Calu3 (cell line): ENCODE data around the gene FGD5. TPM values are rescaled to one million over a fixed set of nuclear protein-coding genes. Genes with fewer than 3 reads are reported as not detected.

Source experiments
- BruUV-seq: library from RNA; stranded (reverse); fragments of 400-500 nt; replicated peaks from 2 replicates; lab custom pipeline; 2021; lab: Mats Ljungman, UMichigan
- CTCF ChIA-PET: fragments of 300-600 bp; sonication (Branson Sonifier 250); formaldehyde crosslinking; loops from one replicate; lab custom pipeline; 2022; ENCODE audit warnings: antibody characterized with exemption; lab: Charles Lee
- DNase-seq: peaks from one replicate; pipeline ENCODE4 v3.0.0; 2022
- H3K27ac Mint-ChIP-seq: one replicate; pipeline ENCODE4 v1.8.0; 2022; ENCODE audit warnings: mixed read lengths; ENCODE audit not compliant: unreplicated experiment
- H3K27me3 Mint-ChIP-seq: one replicate; pipeline ENCODE4 v1.8.0; 2022; ENCODE audit warnings: mixed read lengths; ENCODE audit not compliant: unreplicated experiment
- H3K36me3 Mint-ChIP-seq: one replicate; pipeline ENCODE4 v1.8.0; 2022; ENCODE audit warnings: mild to moderate bottlenecking, moderate library complexity, mixed read lengths; ENCODE audit not compliant: insufficient read depth, unreplicated experiment
- H3K4me1 Mint-ChIP-seq: one replicate; pipeline ENCODE4 v1.8.0; 2022; ENCODE audit warnings: mild to moderate bottlenecking, low read depth, mixed read lengths; ENCODE audit not compliant: unreplicated experiment
- H3K4me3 Mint-ChIP-seq: one replicate; pipeline ENCODE4 v1.8.0; 2022; ENCODE audit warnings: mild to moderate bottlenecking, low read depth, moderate library complexity, mixed read lengths; ENCODE audit not compliant: unreplicated experiment
- H3K9me3 Mint-ChIP-seq: one replicate; pipeline ENCODE4 v1.8.0; 2022; ENCODE audit warnings: low read depth, mixed read lengths; ENCODE audit not compliant: unreplicated experiment
- intact Hi-C: fragments of 100-400 bp; cut with micrococcal nuclease; formaldehyde crosslinking; loops from one replicate; pipeline ENCODE4 v1.10.0; 2022; ENCODE audit not compliant: unreplicated experiment
- total RNA-seq: library from RNA; stranded (reverse); gene quantifications from 2 replicates; pipeline ENCODE4 v1.2.3, GENCODE V29; 2022
- TF ChIP-seq, protein P1 (sequence below): fragments of 200-600 bp; IDR thresholded peaks from one replicate; pipeline ENCODE4 v1.8.0; 2022; ENCODE audit warnings: antibody characterized with exemption; ENCODE audit not compliant: unreplicated experiment

FGD5 gene
- total RNA-seq, 1 experiment from 2014 or later = not detected

DNA sequence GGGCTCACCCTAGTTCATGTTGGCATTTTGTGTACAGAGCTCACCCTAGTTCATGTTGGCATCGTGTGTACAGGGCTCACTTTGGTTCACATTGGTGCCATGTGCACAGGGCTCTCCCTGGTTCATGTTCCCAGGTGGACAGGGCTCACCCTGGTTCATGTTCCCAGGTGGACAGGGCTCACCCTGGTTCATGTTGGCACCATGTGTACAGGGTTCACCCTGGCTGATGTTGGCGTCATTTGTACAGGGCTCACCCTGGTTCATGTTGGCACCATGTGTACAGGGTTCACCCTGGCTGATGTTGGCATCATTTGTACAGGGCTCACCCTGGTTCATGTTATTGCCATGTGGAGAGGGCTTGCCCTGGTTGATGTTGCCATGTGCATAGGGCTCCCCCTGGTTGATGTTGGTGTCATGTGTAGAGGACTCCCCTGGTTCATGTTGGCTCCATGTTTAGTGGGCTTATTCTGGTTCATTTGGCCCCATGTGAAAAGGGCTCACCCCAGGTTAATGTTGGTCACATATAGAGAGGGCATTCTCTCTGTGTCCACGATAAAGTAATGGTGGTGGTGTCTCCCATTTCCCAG lies 97.0 kb downstream of the FGD5 start:
- BruUV-seq = no TSS peak
- H3K9me3 Mint-ChIP-seq = no peaks in the 10 kb centered on the region
- no peak overlapping the region for H3K4me3 Mint-ChIP-seq
- intact Hi-C loops = no loop called here
- no peak overlapping the region for H3K27ac Mint-ChIP-seq
- TF ChIP-seq, protein P1, sequence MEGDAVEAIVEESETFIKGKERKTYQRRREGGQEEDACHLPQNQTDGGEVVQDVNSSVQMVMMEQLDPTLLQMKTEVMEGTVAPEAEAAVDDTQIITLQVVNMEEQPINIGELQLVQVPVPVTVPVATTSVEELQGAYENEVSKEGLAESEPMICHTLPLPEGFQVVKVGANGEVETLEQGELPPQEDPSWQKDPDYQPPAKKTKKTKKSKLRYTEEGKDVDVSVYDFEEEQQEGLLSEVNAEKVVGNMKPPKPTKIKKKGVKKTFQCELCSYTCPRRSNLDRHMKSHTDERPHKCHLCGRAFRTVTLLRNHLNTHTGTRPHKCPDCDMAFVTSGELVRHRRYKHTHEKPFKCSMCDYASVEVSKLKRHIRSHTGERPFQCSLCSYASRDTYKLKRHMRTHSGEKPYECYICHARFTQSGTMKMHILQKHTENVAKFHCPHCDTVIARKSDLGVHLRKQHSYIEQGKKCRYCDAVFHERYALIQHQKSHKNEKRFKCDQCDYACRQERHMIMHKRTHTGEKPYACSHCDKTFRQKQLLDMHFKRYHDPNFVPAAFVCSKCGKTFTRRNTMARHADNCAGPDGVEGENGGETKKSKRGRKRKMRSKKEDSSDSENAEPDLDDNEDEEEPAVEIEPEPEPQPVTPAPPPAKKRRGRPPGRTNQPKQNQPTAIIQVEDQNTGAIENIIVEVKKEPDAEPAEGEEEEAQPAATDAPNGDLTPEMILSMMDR = no peak
- no peaks in the 10 kb centered on the region for H3K4me1 Mint-ChIP-seq
- DNase-seq = peak; percentile 21
- CTCF ChIA-PET = no interaction called here
- peaks cover 84% of the 10 kb centered on the region for H3K27me3 Mint-ChIP-seq
- H3K36me3 Mint-ChIP-seq = no peaks in the 10 kb centered on the region

DNA sequence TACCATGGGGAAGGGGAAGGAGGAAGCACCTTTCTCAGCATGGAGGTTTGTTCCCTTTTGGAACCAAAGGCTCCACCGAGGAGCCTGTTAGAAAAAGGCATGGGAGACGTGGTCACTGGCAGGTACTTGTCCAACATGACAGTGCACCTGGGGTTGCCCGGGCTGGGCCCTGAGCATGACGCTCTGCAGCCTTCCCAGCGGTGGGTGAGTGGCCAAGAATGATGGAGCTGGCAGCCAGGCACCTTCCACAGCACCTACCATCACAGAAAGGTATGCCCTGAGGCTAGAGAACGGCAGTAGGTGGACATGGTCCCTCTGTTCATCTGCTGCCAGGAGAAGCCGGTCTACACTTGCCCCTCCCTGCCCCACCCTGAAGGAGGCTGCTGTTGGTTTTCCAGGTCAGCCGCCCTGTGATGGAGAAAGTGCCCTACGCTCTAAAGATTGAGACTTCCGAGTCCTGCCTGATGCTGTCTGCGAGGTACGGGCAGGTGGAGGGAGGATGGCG lies 99.6 kb downstream of the FGD5 start:
- Mint-ChIP-seq H3K36me3 (no peaks in the 10 kb centered on the region), H3K4me3 (no peak overlapping the region), H3K27me3 (peaks cover 77% of the 10 kb centered on the region), H3K4me1 (no peaks in the 10 kb centered on the region), H3K27ac (no peak overlapping the region), H3K9me3 (no peaks in the 10 kb centered on the region)
- intact Hi-C loops = no loop called here
- CTCF ChIA-PET = no interaction called here
- TF ChIP-seq, protein P1 = no peak
- no peak for DNase-seq
- BruUV-seq = no TSS peak

- Mint-ChIP-seq H3K4me3 (no peak overlapping the region), H3K9me3 (no peaks in the 10 kb centered on the region), H3K36me3 (no peaks in the 10 kb centered on the region), H3K27me3 (peaks cover 70% of the 10 kb centered on the region), H3K27ac (no peak overlapping the region), H3K4me1 (no peaks in the 10 kb centered on the region)
- BruUV-seq = no TSS peak
- intact Hi-C loops = loop anchor here (2.0 to 10.0 kb wide), 4 partner anchors 64 to 412 kb away; partner anchors contain the start of gene CAPN7
- CTCF ChIA-PET = interaction anchor here (0.6 to 2.3 kb wide), 12 partner anchors 63 to 285 kb away, joined by 3 to 22 read pairs (median 4); no protein-coding TSS in a partner anchor
- no peak for DNase-seq
- TF ChIP-seq, protein P1 = no peak
Measured at GRCh38 chr3:14920536-14920935, 101.8 kb downstream of the FGD5 start.

GRCh38 chr3:14921034-14921616 lies 102.4 kb downstream of the FGD5 start:
- H3K4me3 Mint-ChIP-seq = no peak overlapping the region
- H3K27ac Mint-ChIP-seq = no peak overlapping the region
- intact Hi-C loops = loop anchor here (1.0 to 10.0 kb wide), 6 partner anchors 64 to 412 kb away; partner anchors contain the start of gene CAPN7
- CTCF ChIA-PET = interaction anchor here (0.6 to 2.3 kb wide), 13 partner anchors 64 to 286 kb away, joined by 3 to 22 read pairs (median 4); no protein-coding TSS in a partner anchor
- no peaks in the 10 kb centered on the region for H3K9me3 Mint-ChIP-seq
- no TSS peak for BruUV-seq
- DNase-seq = peak; percentile 87
- TF ChIP-seq, protein P1 = peak; percentile 91
- H3K36me3 Mint-ChIP-seq = no peaks in the 10 kb centered on the region
- peaks cover 65% of the 10 kb centered on the region for H3K27me3 Mint-ChIP-seq
- H3K4me1 Mint-ChIP-seq = no peaks in the 10 kb centered on the region
